ENCODE results near the gene CELF4.

DNA sequence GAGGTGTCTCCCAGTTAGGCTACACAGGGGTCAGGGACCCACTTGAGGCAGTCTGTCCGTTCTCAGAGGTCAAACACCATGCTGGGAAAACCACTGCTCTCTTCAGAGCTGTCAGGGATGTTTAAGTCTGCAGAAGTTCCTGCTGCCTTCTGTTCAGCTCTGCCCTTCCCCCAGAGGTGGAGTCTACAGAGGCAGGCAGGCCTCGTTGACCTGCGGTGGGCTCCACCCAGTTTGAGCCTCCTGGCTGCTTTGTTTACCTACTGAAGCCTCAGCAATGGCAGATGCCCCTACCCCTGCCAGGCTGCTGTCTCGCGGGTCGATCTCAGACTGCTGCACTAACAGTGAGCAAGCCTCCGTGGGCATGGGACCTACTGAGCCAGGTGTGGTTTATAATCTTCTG, 346.3 kb downstream of the CELF4 start:
- no peak for TF ChIP-seq GABPA (IDR thresholded peaks at IDR 0.05; ENCODE audit: low read depth)
- no peak for TF ChIP-seq CTCF (IDR thresholded peaks at IDR 0.05; ENCODE audit: insufficient read depth, low read length)
- no peak for TF ChIP-seq POLR2AphosphoS5 (IDR thresholded peaks at IDR 0.05; ENCODE audit: low read depth)
- no peak for TF ChIP-seq REST (IDR thresholded peaks at IDR 0.05; ENCODE audit: insufficient replicate concordance, low read depth)
- no peak for TF ChIP-seq SPI1 (IDR thresholded peaks at IDR 0.05; ENCODE audit: borderline replicate concordance, low read depth)
